ENCODE measurements around the gene SCUBE1. TPM values are rescaled to one million over a fixed set of nuclear protein-coding genes. Genes with fewer than 3 reads are reported as not detected.

Gene SCUBE1
- total RNA-seq, 1 experiment from 2014 or later, result not detected

- POLR2A ChIA-PET (ENCODE audit: unreplicated experiment), result no interaction called here
These were observed 104.6 kb downstream of the SCUBE1 start for GRCh38 chr22:43238526-43239006.

GRCh38 chr22:43237280-43237679 lies 105.9 kb downstream of the SCUBE1 start:
- no TSS peak for BruUV-seq (replicated peaks)

More at GRCh38 chr22:43238526-43239006, 104.6 kb downstream of the SCUBE1 start:
- H3K9me2 ChIP-seq (ENCODE audit: insufficient read depth), result no peaks in the 10 kb centered on the region
- CTCF ChIA-PET, result no interaction called here
- no TSS peak for BruUV-seq (replicated peaks)
- no peak for DNase-seq
- no peaks in the 10 kb centered on the region for H4K20me1 ChIP-seq (ENCODE audit: insufficient read depth)
- no peak overlapping the region for H3K4me3 ChIP-seq
- H3K4me2 ChIP-seq, result no peak overlapping the region
- H3K79me2 ChIP-seq (ENCODE audit: low read depth), result no peaks in the 10 kb centered on the region
- no peaks in the 10 kb centered on the region for H3K4me1 ChIP-seq (replicated peaks; ENCODE audit: insufficient read depth)
- TF ChIP-seq, protein P1, sequence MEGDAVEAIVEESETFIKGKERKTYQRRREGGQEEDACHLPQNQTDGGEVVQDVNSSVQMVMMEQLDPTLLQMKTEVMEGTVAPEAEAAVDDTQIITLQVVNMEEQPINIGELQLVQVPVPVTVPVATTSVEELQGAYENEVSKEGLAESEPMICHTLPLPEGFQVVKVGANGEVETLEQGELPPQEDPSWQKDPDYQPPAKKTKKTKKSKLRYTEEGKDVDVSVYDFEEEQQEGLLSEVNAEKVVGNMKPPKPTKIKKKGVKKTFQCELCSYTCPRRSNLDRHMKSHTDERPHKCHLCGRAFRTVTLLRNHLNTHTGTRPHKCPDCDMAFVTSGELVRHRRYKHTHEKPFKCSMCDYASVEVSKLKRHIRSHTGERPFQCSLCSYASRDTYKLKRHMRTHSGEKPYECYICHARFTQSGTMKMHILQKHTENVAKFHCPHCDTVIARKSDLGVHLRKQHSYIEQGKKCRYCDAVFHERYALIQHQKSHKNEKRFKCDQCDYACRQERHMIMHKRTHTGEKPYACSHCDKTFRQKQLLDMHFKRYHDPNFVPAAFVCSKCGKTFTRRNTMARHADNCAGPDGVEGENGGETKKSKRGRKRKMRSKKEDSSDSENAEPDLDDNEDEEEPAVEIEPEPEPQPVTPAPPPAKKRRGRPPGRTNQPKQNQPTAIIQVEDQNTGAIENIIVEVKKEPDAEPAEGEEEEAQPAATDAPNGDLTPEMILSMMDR (conservative IDR thresholded peaks at IDR 0.05), result no peak
- TF ChIP-seq EZH2 (IDR thresholded peaks at IDR 0.05; ENCODE audit: low read depth), result no peak
- no peaks in the 10 kb centered on the region for H3K36me3 ChIP-seq (ENCODE audit: low read depth)
- H3K27me3 ChIP-seq (ENCODE audit: insufficient read depth, low read depth), result peaks cover 76% of the 10 kb centered on the region
- H3K27ac ChIP-seq, result no peak overlapping the region
- intact Hi-C loops (cut with micrococcal nuclease; ENCODE audit: unreplicated experiment), result loop anchor here (10.0 kb wide), 1 partner anchor 454 kb away; no protein-coding TSS in a partner anchor
- H3F3A ChIP-seq (ENCODE audit: insufficient read depth, low read depth), result no peaks in the 10 kb centered on the region
- H2AFZ ChIP-seq, result no peak overlapping the region
- H3K9me3 ChIP-seq (ENCODE audit: insufficient read depth, low read depth), result no peaks in the 10 kb centered on the region

GRCh38 chr22:43236411-43237166 lies 106.6 kb downstream of the SCUBE1 start:
- Histone ChIP-seq H4K20me1 (ENCODE audit: insufficient read depth) (no peaks in the 10 kb centered on the region), H3K79me2 (ENCODE audit: low read depth) (no peaks in the 10 kb centered on the region), H3F3A (ENCODE audit: insufficient read depth, low read depth) (no peaks in the 10 kb centered on the region), H3K36me3 (ENCODE audit: low read depth) (no peaks in the 10 kb centered on the region), H2AFZ (no peak overlapping the region), H3K9me3 (ENCODE audit: insufficient read depth, low read depth) (no peaks in the 10 kb centered on the region), H3K4me3 (no peak overlapping the region), H3K27me3 (ENCODE audit: insufficient read depth, low read depth) (peaks cover 88% of the 10 kb centered on the region), H3K4me2 (no peak overlapping the region), H3K9me2 (ENCODE audit: insufficient read depth) (no peaks in the 10 kb centered on the region), H3K27ac (no peak overlapping the region), H3K4me1 (replicated peaks; ENCODE audit: insufficient read depth) (no peaks in the 10 kb centered on the region)
- no TSS peak for BruUV-seq (replicated peaks)
- intact Hi-C loops (cut with micrococcal nuclease; ENCODE audit: unreplicated experiment), result loop anchor here (10.0 kb wide), 1 partner anchor 452 kb away; no protein-coding TSS in a partner anchor
- CTCF ChIA-PET, result interaction anchor here (1.0 kb wide), 1 partner anchor 37 kb away, joined by 3 read pairs; no protein-coding TSS in a partner anchor
- TF ChIP-seq EZH2 (IDR thresholded peaks at IDR 0.05; ENCODE audit: low read depth), result no peak
- TF ChIP-seq, protein P1 (conservative IDR thresholded peaks at IDR 0.05), result no peak
- POLR2A ChIA-PET (ENCODE audit: unreplicated experiment), result no interaction called here
- no peak for DNase-seq

More at GRCh38 chr22:43237280-43237679, 105.9 kb downstream of the SCUBE1 start:
- intact Hi-C loops (cut with micrococcal nuclease; ENCODE audit: unreplicated experiment), result loop anchor here (10.0 kb wide), 1 partner anchor 452 kb away; no protein-coding TSS in a partner anchor
- no peak overlapping the region for H3K4me3 ChIP-seq
- no peaks in the 10 kb centered on the region for H3K4me1 ChIP-seq (replicated peaks; ENCODE audit: insufficient read depth)
- no peak for TF ChIP-seq EZH2 (IDR thresholded peaks at IDR 0.05; ENCODE audit: low read depth)
- TF ChIP-seq, protein P1 (conservative IDR thresholded peaks at IDR 0.05), result no peak
- ChIA-PET POLR2A (ENCODE audit: unreplicated experiment) (interaction anchor here (0.6 kb wide), 2 partner anchors 53 to 1770 kb away, joined by 5 to 8 read pairs; no protein-coding TSS in a partner anchor), CTCF (interaction anchor here (1.0 kb wide), 1 partner anchor 36 kb away, joined by 3 read pairs; no protein-coding TSS in a partner anchor)
- no peak overlapping the region for H2AFZ ChIP-seq
- no peak overlapping the region for H3K27ac ChIP-seq
- no peak overlapping the region for H3K4me2 ChIP-seq
- no peaks in the 10 kb centered on the region for H3K79me2 ChIP-seq (ENCODE audit: low read depth)
- H3K9me3 ChIP-seq (ENCODE audit: insufficient read depth, low read depth), result no peaks in the 10 kb centered on the region
- no peak for DNase-seq
- H3K36me3 ChIP-seq (ENCODE audit: low read depth), result no peaks in the 10 kb centered on the region
- no peaks in the 10 kb centered on the region for H3K9me2 ChIP-seq (ENCODE audit: insufficient read depth)
- H3K27me3 ChIP-seq (ENCODE audit: insufficient read depth, low read depth), result peaks cover 88% of the 10 kb centered on the region
- H4K20me1 ChIP-seq (ENCODE audit: insufficient read depth), result no peaks in the 10 kb centered on the region
- H3F3A ChIP-seq (ENCODE audit: insufficient read depth, low read depth), result no peaks in the 10 kb centered on the region

All from PC-9 (cell line).